GM21526 (cell line): Measurements from ENCODE around the gene ZNF592.

Experiments used
- ATAC-seq: cut with Tn5 transposase; IDR thresholded peaks from one replicate; pipeline ENCODE4 v1.9.1; 2021; ENCODE audit warnings: moderate library complexity; ENCODE audit not compliant: unreplicated experiment, low FRiP score

Gene ZNF592

DNA sequence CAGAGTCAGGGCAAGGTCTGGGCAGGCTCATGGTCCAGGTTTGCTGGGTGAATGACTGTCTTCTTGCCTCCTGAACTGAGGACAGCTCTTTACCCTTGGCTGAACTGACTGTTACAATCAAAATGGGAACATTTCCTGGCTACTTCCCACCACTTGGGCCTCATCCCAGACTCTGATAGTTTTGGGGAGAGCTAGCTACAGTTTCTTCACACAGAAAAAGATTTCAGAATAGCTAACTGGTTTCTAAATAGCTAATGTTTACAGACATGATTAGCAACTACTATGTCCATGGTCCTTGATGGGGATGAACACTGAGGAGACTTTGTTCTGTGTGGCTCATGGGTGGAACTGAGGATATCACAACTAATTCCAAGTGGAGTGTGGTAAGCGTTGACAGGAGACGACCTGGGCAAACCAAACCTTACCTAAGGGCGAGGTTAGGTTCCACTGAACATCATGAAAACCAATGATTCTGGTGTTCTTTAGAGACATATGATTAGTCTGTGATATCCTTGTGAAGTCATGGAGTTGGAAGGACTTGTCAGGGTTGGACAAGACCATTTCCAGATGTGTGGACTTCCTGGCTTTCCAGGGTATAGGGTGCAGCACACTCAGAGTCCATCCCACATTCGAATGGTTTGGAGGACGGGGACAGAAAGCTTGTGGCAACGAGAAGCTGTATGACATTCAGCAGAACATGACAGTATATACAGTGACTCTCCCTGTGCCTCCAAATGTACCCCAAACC, 76.0 kb downstream of the ZNF592 start:
- ATAC-seq = no peak

DNA sequence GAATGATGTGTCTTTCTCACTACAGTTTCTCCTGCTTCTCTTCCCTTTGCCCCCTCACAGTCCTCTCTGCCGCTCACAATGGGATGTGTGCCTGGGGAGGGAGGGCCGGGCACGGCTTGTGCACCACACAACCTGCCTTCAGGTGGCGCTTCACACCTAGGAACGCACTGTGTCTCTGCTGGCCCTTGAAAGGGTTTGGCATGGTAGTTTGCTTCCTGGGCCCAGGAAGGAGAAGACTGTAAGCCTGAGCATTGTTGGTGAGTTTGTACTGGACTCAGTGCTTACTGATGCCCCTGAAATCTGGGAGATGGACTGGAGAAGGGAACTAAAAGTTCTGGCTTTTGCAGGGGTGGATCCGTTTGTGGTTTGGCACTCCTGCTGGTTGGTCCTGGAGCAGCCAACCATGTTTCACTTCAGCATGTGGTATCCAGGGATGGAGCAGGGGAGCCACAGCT, 78.0 kb downstream of the ZNF592 start:
- ATAC-seq = no peak

DNA sequence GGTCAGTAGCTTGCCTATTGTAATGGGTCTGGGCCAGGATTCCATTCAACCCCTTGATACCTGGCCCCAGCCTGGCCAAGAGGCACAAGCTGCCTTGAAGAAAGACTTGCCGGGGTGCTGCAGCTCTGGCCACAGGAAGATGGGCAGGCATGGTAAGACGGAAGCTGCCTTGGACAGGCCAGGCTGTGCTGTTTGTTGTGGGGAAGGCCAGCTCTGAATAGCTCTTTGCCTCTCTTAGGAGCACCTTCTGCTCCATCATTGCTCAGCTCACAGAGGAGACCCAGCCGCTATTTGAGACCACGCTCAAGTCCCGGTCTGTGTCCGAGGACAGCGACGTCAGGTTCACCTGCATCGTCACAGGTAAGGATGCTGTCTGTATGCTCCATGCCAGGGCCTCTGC, 78.9 kb downstream of the ZNF592 start:
- no peak for ATAC-seq

DNA sequence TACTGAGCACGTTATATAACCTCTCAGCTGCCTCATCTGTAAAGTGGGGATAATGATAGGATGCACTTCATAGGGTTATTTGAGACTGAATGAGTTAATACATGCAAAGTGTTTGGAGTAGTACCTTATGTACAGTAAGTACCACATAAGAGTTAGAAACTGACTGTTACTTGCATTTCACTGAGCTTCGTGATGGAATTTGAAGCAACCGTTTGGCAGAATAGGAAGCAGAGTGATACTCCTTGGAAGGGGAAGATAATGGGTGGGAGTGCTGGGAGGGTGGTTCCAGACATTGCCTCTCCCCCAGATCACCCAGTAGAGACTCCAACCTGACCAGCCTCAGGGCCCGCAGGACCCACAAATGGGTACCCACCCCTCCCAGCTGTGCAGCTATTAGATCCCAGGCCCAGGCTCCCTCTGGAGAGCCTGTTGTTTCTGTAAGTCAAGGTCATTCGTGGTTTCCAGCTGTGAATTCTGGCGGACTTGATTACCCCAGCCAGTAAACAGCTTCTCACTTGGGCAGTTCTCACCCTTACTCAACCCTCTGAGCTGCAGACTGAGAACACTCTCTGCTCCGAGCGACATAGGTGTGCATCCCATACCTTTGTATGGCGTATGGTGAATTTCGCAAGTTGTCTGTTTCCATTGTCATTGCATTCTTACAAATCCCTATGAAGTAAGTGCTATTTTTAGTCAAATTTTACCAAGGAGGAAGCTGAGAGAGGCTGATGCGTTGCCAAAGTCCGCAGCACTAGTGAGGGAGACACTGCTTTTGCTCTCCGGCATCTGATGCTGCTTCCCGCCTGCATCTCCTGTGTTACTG, 79.9 kb downstream of the ZNF592 start:
- ATAC-seq = no peak

DNA sequence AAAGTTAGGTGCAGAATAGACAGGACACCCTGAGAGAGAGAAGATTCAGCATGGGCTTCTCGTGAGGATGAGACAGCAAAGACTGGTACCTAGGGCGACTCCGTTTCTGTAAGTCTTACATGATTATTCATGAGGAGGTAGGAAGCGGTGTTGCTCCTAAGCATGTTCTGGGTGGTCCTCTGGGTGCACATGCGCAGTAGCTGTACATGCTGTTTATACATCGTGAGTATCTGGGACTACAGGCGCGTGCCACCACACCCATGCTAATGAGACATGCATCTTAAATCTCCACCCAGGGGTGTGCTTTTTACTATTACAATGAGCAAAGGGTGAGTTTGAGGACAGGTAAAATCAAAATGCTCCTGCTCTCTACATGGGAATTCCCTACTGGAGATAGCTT, 81.0 kb downstream of the ZNF592 start:
- no peak for ATAC-seq

- ATAC-seq = no peak
Measured at GRCh38 chr15:84830036-84830435, 81.6 kb downstream of the ZNF592 start.

GRCh38 chr15:84831028-84831427, 82.6 kb downstream of the ZNF592 start:
- ATAC-seq = no peak

DNA sequence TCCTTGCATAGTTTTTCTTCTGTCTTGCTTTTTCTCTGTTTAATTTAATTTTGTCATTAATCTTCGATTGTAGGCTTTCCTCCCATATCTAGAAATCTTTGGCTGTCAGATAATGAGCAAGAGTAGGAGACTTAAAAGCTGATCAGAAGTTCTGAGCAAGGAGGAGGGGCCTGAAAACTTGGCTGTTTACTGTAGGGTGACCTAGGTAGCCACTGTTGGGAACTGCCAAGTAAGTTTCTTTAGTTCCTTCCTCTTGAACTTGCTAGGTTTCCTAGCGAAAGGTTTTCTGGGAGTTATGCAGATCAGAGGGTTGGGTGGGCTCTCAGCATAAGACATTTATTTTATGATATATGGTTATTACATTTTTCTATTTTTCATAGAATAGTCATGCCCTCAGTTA, 83.2 kb downstream of the ZNF592 start:
- ATAC-seq = no peak

DNA sequence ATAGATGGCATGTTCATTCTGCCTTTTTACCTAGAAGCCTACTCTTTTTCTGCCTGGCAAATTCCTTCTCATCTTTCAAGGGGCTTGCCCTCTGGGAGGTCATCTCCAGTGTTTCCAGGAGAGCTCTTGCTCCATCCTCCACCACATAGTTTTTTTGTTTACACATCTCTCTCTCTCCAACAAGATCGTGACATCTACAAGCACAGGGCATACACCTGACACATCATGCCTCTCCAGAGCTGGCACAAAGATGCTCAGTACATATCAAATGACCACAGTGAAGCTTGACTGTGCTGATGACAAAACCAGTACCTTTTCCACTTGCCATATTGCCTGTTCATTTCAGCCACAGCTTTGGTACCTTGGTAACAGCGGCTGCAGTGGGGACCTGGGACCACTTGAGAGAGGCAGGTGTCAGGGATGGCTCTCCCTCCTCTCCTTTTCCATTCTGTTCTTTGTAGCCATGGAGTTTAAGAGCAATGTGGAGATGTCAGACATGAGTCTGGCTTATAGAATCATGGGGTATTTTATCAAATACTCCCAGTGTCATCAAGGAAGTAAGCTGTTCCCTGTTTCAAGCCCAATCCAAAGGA, 84.2 kb downstream of the ZNF592 start:
- ATAC-seq = no peak

DNA sequence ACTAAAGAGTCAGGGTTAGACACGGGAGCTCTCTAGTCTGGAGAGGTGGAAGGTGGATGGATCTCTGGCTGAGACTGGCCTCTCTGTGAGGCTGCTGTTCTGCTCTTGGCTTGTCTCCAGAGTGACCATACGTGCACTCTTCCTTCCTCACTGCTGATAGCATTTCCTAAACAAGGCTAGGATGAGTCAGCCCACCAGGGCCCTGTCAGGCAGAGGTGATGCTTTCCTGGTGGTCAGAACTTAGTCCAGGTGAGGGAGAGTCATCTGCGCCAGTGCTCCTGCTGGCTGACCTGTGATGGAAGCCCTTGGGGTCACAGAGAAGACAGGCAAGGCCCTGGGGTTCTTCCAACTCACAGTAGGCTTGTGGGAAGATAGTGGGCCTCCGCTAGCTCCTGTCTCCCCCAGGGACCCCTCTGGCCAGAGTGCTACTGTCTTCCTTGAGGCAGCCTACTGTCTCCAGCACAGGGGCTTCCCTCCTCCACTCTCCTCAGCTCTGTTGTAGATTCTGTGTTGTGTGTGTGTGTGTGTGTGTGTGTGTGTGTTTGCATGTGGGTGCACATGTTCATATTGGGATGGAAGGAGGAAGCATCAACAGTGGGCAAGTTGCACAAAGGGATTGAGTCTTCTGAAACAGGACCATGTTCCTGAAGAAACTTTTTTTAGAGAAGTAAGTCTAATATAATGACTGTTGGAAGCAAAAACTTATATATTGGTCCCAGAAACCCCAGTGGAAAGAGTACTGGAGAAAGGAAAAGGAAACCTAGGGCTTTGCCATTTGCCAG, 85.2 kb downstream of the ZNF592 start:
- no peak for ATAC-seq

GRCh38 chr15:84834229-84834955, 86.0 kb downstream of the ZNF592 start:
- no peak for ATAC-seq

- ATAC-seq = no peak
Measured at GRCh38 chr15:84834969-84835368, 86.6 kb downstream of the ZNF592 start.

GRCh38 chr15:84835661-84836337, 87.4 kb downstream of the ZNF592 start:
- ATAC-seq = no peak

DNA sequence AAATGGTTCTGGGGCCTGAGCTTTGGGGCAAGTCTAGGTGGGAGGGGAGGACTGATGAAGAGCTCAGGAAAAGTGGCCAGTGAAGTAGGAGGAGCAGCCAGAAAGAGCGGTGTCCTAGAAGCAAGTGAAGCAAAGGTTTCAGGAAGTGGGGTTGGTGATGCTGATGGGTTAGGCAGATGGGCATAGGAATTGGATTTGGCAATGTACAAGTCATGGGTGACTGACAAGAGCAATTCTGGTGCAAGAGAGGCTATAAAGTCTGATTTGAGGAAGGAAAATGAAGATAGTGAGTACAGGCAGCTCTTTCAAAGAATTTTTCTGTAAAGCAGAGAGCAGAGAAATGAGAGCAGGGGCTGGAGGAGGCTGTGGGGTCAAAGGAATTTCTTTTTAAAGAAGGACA, 88.5 kb downstream of the ZNF592 start:
- ATAC-seq = no peak

DNA sequence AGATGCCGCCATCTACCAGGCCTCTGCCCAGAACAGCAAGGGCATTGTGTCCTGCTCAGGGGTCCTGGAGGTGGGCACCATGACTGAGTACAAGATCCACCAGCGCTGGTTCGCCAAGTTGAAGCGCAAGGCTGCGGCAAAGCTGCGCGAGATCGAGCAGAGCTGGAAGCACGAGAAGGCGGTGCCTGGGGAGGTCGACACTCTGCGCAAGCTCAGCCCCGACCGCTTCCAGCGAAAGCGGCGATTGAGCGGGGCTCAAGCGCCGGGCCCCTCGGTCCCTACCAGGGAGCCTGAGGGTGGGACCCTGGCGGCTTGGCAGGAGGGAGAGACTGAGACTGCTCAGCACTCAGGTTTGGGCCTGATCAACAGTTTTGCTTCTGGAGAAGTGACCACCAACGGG, 91.3 kb downstream of the ZNF592 start:
- no peak for ATAC-seq

DNA sequence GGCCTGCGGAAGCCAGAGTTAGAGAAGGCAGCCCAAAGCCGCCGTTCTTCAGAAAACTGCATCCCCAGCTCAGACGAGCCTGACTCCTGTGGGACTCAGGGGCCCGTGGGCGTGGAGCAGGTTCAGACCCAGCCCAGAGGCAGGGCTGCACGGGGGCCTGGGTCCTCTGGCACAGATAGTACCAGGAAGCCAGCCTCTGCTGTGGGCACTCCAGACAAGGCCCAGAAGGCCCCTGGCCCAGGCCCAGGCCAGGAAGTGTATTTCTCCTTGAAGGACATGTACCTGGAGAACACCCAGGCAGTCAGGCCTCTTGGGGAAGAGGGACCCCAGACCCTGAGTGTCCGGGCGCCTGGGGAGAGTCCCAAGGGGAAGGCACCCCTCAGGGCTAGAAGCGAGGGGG, 91.9 kb downstream of the ZNF592 start:
- no peak for ATAC-seq

GRCh38 chr15:84840741-84841429, 92.5 kb downstream of the ZNF592 start:
- ATAC-seq = no peak

DNA sequence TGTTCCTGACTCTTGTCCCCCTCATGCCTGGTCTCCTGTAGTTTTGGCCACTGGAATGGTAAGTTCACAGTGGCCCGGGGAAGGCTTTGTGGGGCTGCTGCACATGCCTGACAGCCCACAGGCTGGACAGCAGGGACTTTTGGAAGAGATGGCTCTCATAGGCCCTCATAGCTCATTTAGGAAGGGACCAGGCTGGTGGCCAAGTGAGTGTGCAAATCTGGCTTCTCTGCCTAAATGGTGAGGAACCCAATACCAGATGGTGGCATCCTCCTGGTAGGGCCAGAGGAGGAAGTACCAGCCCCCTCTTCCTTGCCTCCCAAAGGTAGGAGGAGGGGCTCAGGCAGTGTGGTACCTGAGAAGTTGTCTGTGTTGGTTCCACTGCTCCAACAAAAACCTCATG, 94.4 kb downstream of the ZNF592 start:
- ATAC-seq = no peak

GRCh38 chr15:84844964-84845363, 96.6 kb downstream of the ZNF592 start:
- no peak for ATAC-seq
